K562 (cell line): ENCODE data around the gene FLII. TPM values are rescaled to one million over a fixed set of nuclear protein-coding genes. Genes with fewer than 3 reads are reported as not detected.

Source experiments
- TBP ChIP-seq: optimal IDR thresholded peaks from 2 replicates; pipeline ENCODE3; 2011; ENCODE audit warnings: low read depth, low read length, improper control_type of control experiment
- YY1 ChIP-seq, 3 experiments: IDR thresholded peaks; 2 replicates each; pipeline ENCODE4 v1.6.1; 2011; ENCODE audit warnings: low read length in 2 of 3, mild to moderate bottlenecking in 2 of 3, moderate library complexity in 2 of 3, borderline replicate concordance in 1 of 3, control low read depth in 1 of 3, low read depth in 1 of 3; ENCODE audit not compliant: insufficient read depth in 3 of 3, insufficient replicate concordance in 2 of 3, control insufficient read depth in 1 of 3, insufficient read length in 1 of 3; ENCODE audit errors: extremely low read depth in 1 of 3
- polyA plus RNA-seq, 8 experiments: library from polyadenylated mRNA; depleted of rRNA in 4 of 8; stranded (reverse) in 5 of 8; unstranded in 3 of 8; fragments of >200 nt; fragmentation: Nextera tagmentation in 2 of 8; fragmentation: Illumina TruSeq in 1 of 8; extraction: Ambion mirVana in 2 of 8; extraction: Trizol in 1 of 8; gene quantifications; 2 replicates each; pipeline versions ENCODE4 v1.2.1 to v1.2.3, GENCODE V29; 2011 to 2014; ENCODE audit warnings: inconsistent platforms in 1 of 8, missing spikeins in 1 of 8
- total RNA-seq, 7 experiments: library from RNA; depleted of rRNA in 6 of 7; stranded (reverse); fragments of >200 nt in 6 of 7; fragmentation: Illumina TruSeq in 2 of 7; extraction: Trizol in 2 of 7; gene quantifications; 2 replicates each; pipeline versions ENCODE4 v1.2.1 to v1.2.3, GENCODE V29; 2011 to 2021; ENCODE audit warnings: low replicate concordance in 1 of 7
- TF ChIP-seq, protein P1 (sequence below), 2 experiments: fragments of 450-650 bp; conservative IDR thresholded peaks; 2 replicates each; pipeline ENCODE4 v1.6.1; 2017; ENCODE audit warnings: mild to moderate bottlenecking in 2 of 2, moderate library complexity in 2 of 2
- TF ChIP-seq, protein P2 (sequence below): sonication (generic); formaldehyde crosslinking; IDR thresholded peaks from 2 replicates; pipeline ENCODE4 v1.8.0; 2022; ENCODE audit warnings: missing genetic modification reagents, mild to moderate bottlenecking, moderate library complexity, borderline replicate concordance
- TF ChIP-seq, protein P3 (sequence below): fragments of 250-450 bp; sonication (Bioruptor Pico); IDR thresholded peaks from 2 replicates; pipeline ENCODE4 v1.8.0; 2021; ENCODE audit warnings: moderate library complexity, mild to moderate bottlenecking, inconsistent platforms

FLII gene
- total and polyA plus RNA-seq, 9 of the 15 experiments (the other 6 are each of a cell fraction or from before 2014, with no cell fraction given), result 11.7 to 126 (median 82.5) TPM

DNA sequence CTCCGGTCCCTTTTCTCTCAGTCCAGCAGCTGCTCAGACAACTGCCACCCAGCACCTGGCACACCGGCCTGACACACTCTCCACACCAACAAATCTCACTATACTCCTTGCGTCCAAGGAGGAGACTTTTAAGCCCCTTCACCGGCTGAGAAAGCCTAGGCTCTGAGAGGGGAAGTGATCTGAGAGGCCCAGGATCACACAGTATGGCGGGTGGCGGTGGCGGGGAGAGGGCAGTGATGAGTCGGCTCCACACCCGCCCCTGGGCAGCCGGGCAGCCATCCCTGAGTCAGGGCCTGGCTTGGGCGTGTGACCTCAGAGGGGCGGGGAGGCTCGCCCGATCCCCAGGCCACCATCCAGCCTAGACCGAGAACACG lies 569 bp downstream of the FLII start (continued):
- TF ChIP-seq, protein P1, sequence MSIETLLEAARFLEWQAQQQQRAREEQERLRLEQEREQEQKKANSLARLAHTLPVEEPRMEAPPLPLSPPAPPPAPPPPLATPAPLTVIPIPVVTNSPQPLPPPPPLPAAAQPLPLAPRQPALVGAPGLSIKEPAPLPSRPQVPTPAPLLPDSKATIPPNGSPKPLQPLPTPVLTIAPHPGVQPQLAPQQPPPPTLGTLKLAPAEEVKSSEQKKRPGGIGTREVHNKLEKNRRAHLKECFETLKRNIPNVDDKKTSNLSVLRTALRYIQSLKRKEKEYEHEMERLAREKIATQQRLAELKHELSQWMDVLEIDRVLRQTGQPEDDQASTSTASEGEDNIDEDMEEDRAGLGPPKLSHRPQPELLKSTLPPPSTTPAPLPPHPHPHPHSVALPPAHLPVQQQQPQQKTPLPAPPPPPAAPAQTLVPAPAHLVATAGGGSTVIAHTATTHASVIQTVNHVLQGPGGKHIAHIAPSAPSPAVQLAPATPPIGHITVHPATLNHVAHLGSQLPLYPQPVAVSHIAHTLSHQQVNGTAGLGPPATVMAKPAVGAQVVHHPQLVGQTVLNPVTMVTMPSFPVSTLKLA (conservative IDR thresholded peaks at IDR 0.05), result peak in 1 of 2 experiments; percentile 14; a peak in 1 of 4 replicates
- TF ChIP-seq YY1 (IDR thresholded peaks at IDR 0.05; ENCODE audit: borderline replicate concordance in 1 of 3, control insufficient read depth in 1 of 3, extremely low read depth in 1 of 3, insufficient read depth in 3 of 3, insufficient read length in 1 of 3, insufficient replicate concordance in 2 of 3, low read depth in 1 of 3, low read length in 2 of 3) (peak in 2 of 3 experiments; percentile 41 to 66), TBP (no peak)
- TF ChIP-seq, protein P2, sequence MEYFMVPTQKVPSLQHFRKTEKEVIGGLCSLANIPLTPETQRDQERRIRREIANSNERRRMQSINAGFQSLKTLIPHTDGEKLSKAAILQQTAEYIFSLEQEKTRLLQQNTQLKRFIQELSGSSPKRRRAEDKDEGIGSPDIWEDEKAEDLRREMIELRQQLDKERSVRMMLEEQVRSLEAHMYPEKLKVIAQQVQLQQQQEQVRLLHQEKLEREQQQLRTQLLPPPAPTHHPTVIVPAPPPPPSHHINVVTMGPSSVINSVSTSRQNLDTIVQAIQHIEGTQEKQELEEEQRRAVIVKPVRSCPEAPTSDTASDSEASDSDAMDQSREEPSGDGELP (CRISPR knock-in tag), result peak; percentile 30; the same call in 1 of the 2 replicates
- TF ChIP-seq, protein P3, sequence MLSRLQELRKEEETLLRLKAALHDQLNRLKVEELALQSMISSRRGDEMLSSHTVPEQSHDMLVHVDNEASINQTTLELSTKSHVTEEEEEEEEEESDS, result no peak
